ENCODE data around the gene NHSL1. TPM values are rescaled to one million over a fixed set of nuclear protein-coding genes. Genes with fewer than 3 reads are reported as not detected.

NHSL1 gene
- 10.2 and 10.5 TPM in 2 replicates for polyA plus RNA-seq (2011; rRNA removed)
- 58.7 and 81.5 TPM in 2 replicates for polyA minus RNA-seq (2011; rRNA and poly(A)+ RNA removed)

- Histone ChIP-seq H3K27ac (ENCODE audit: low read depth, low read length) (no peak within 1 kb of the TSS), H3K9me3 (ENCODE audit: control insufficient read depth, insufficient read depth, low read length) (no peaks in the 10 kb centered on the region), H3K4me3 (ENCODE audit: low read depth, low read length) (no peak within 1 kb of the TSS), H3K27me3 (ENCODE audit: control insufficient read depth, insufficient read depth, low read length) (no peaks in the 10 kb centered on the region)
- no peak for TF ChIP-seq CTCF (IDR thresholded peaks at IDR 0.05; ENCODE audit: low read depth, low read length)
- POLR2A ChIA-PET: no interaction called here
- DNase-seq (ENCODE audit: low read depth, low spot score): no peak
- CTCF ChIA-PET: interaction anchor here (1.8 to 3.1 kb wide), 2 partner anchors 10 to 21 kb away, joined by 5 to 16 read pairs; no protein-coding TSS in a partner anchor
Observed at GRCh38 chr6:138499303-138500018, at the start of gene NHSL1. Gene NHSL1, minus strand, starts transcription at chr6:138499494. Its CDS starts 204 bp downstream, at chr6:138499290.

GRCh38 chr6:138546733-138547185 is 47.5 kb upstream of the NHSL1 start:
- Histone ChIP-seq H3K9me3 (ENCODE audit: control insufficient read depth, insufficient read depth, low read length) (no peaks in the 10 kb centered on the region), H3K4me3 (ENCODE audit: low read depth, low read length) (no peak overlapping the region), H3K27me3 (ENCODE audit: control insufficient read depth, insufficient read depth, low read length) (no peaks in the 10 kb centered on the region), H3K27ac (ENCODE audit: low read depth, low read length) (no peak overlapping the region)
- POLR2A ChIA-PET: interaction anchor here (1.0 kb wide), 1 partner anchor 10 kb away, joined by 7 read pairs; no protein-coding TSS in a partner anchor
- DNase-seq (ENCODE audit: low read depth, low spot score): no peak
- CTCF ChIA-PET: interaction anchor here (0.6 to 1.9 kb wide), 4 partner anchors 10 to 220 kb away, joined by 3 to 5 read pairs (median 4); no protein-coding TSS in a partner anchor
- no peak for TF ChIP-seq CTCF (IDR thresholded peaks at IDR 0.05; ENCODE audit: low read depth, low read length)

- ChIA-PET CTCF (interaction anchor here (1.1 to 1.2 kb wide), 2 partner anchors 25 to 116 kb away, joined by 3 read pairs; no protein-coding TSS in a partner anchor), POLR2A (no interaction called here)
- H3K27me3 ChIP-seq (ENCODE audit: control insufficient read depth, insufficient read depth, low read length): no peaks in the 10 kb centered on the region
- TF ChIP-seq CTCF (IDR thresholded peaks at IDR 0.05; ENCODE audit: low read depth, low read length): no peak
- DNase-seq (ENCODE audit: low read depth, low spot score): no peak
- no peak overlapping the region for H3K27ac ChIP-seq (ENCODE audit: low read depth, low read length)
- peak overlapping the region; percentile 54 for H3K4me3 ChIP-seq (ENCODE audit: low read depth, low read length)
- H3K9me3 ChIP-seq (ENCODE audit: control insufficient read depth, insufficient read depth, low read length): no peaks in the 10 kb centered on the region
Observed at GRCh38 chr6:138545621-138545980, 46.3 kb upstream of the NHSL1 start.

- Histone ChIP-seq H3K9me3 (ENCODE audit: control insufficient read depth, insufficient read depth, low read length) (no peaks in the 10 kb centered on the region), H3K4me3 (ENCODE audit: low read depth, low read length) (no peak overlapping the region; the same call in 1 of the 2 replicates), H3K27me3 (ENCODE audit: control insufficient read depth, insufficient read depth, low read length) (no peaks in the 10 kb centered on the region), H3K27ac (ENCODE audit: low read depth, low read length) (no peak overlapping the region)
- DNase-seq (ENCODE audit: low read depth, low spot score): no peak
- CTCF ChIA-PET: interaction anchor here (0.9 to 1.2 kb wide), 3 partner anchors 24 to 115 kb away, joined by 3 to 4 read pairs (median 3); no protein-coding TSS in a partner anchor
- POLR2A ChIA-PET: no interaction called here
- no peak for TF ChIP-seq CTCF (IDR thresholded peaks at IDR 0.05; ENCODE audit: low read depth, low read length)
Observed at GRCh38 chr6:138544501-138544900, 45.2 kb upstream of the NHSL1 start.

GRCh38 chr6:138543657-138544056 is 44.4 kb upstream of the NHSL1 start:
- no peak for TF ChIP-seq CTCF (IDR thresholded peaks at IDR 0.05; ENCODE audit: low read depth, low read length)
- ChIA-PET CTCF (interaction anchor here (0.7 to 0.9 kb wide), 2 partner anchors 47 to 222 kb away, joined by 4 read pairs; no protein-coding TSS in a partner anchor), POLR2A (interaction anchor here (1.5 kb wide), 1 partner anchor 29 kb away, joined by 3 read pairs; no protein-coding TSS in a partner anchor)
- Histone ChIP-seq H3K27ac (ENCODE audit: low read depth, low read length) (no peak overlapping the region), H3K27me3 (ENCODE audit: control insufficient read depth, insufficient read depth, low read length) (no peaks in the 10 kb centered on the region), H3K4me3 (ENCODE audit: low read depth, low read length) (0 out of 2 replicates have a peak overlapping the region, but pooled peaks have one; percentile 1), H3K9me3 (ENCODE audit: control insufficient read depth, insufficient read depth, low read length) (no peaks in the 10 kb centered on the region)
- DNase-seq (ENCODE audit: low read depth, low spot score): no peak

All from AG04450 (cell line).